ENCODE results near the gene CD55.

DNA sequence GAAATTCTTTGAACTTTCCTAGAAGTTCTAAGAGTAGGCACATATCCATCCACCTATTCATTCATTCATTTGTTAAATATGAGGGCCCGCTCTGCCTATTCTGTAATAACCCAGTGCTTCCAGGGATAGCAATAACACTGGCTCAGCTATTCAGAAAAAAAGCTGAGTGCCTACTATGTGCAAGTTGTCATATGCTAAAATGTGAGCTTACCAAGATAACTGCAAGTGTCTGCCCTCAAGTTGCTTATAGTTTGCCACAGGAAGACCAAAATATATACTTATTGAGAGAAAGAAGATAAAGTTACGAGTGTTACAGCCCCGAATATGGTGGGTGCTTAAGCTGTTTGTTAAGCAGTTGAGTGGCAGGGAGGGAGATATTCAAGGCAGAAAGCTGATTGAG lies 39.6 kb downstream of the CD55 start:
- TF ChIP-seq EZH2 (IDR thresholded peaks at IDR 0.05) (no peak), POLR2AphosphoS5 (IDR thresholded peaks at IDR 0.05; ENCODE audit: borderline replicate concordance, low read depth, low read length) (no peak)
